HL-60 (cell line): ENCODE measurements around the gene STK33.

ENCODE experiments used
- DNase-seq, 2 experiments: peaks; one replicate each; pipeline ENCODE4 v3.0.0-alpha.2; 2010 to 2020; ENCODE audit warnings: low read depth in 1 of 2, low spot score in 1 of 2
- H3K27ac ChIP-seq: fragments of 250-450 bp; sonication (Bioruptor Pico); replicated peaks from 2 replicates; pipeline ENCODE4 v1.5.1; 2020; ENCODE audit warnings: mild to moderate bottlenecking, moderate library complexity
- H3K27me3 ChIP-seq: fragments of 250-450 bp; sonication (Bioruptor Pico); 2 replicates; pipeline ENCODE4 v1.5.1; 2021; ENCODE audit warnings: mild to moderate bottlenecking, moderate library complexity; ENCODE audit not compliant: insufficient read depth, poor library complexity, severe bottlenecking
- H3K4me3 ChIP-seq: replicated peaks from 2 replicates; pipeline ENCODE4 v1.5.1; 2011; ENCODE audit warnings: mild to moderate bottlenecking, control low read depth, low read length; ENCODE audit not compliant: insufficient read depth
- CTCF ChIP-seq: IDR thresholded peaks from one replicate; pipeline ENCODE4 v1.5.1; 2011; ENCODE audit warnings: low read length, control low read depth, inconsistent platforms; ENCODE audit not compliant: insufficient read depth
- GABPA ChIP-seq: IDR thresholded peaks from 2 replicates; pipeline ENCODE4 v1.6.1; 2012; ENCODE audit warnings: low read depth
- POLR2AphosphoS5 ChIP-seq: IDR thresholded peaks from 2 replicates; pipeline ENCODE4 v1.6.1; 2012; ENCODE audit warnings: low read depth
- REST ChIP-seq: IDR thresholded peaks from 2 replicates; pipeline ENCODE4 v1.6.1; 2012; ENCODE audit warnings: low read depth; ENCODE audit not compliant: insufficient replicate concordance
- SPI1 ChIP-seq: IDR thresholded peaks from 2 replicates; pipeline ENCODE4 v1.6.1; 2012; ENCODE audit warnings: low read depth, mild to moderate bottlenecking, borderline replicate concordance

The STK33 gene

GRCh38 chr11:8567602-8568198 is 26.3 kb downstream of the STK33 start:
- Histone ChIP-seq H3K4me3 (no peak overlapping the region), H3K27me3 (no peaks in the 10 kb centered on the region), H3K27ac (no peak overlapping the region)
- no peak for DNase-seq
- TF ChIP-seq REST (no peak), GABPA (no peak), POLR2AphosphoS5 (no peak), CTCF (no peak), SPI1 (no peak)

GRCh38 chr11:8566613-8567210 is 27.3 kb downstream of the STK33 start:
- H3K4me3 ChIP-seq = no peak overlapping the region
- no peak for TF ChIP-seq GABPA
- peak; percentile 21 for TF ChIP-seq CTCF
- no peak for TF ChIP-seq REST
- TF ChIP-seq POLR2AphosphoS5 = no peak
- no peak for TF ChIP-seq SPI1
- no peak overlapping the region for H3K27ac ChIP-seq
- no peak for DNase-seq
- H3K27me3 ChIP-seq = no peaks in the 10 kb centered on the region

GRCh38 chr11:8564526-8564925 is 29.5 kb downstream of the STK33 start:
- no peak overlapping the region for H3K4me3 ChIP-seq
- TF ChIP-seq SPI1 = no peak
- TF ChIP-seq CTCF = no peak
- no peak for TF ChIP-seq REST
- TF ChIP-seq POLR2AphosphoS5 = no peak
- H3K27ac ChIP-seq = no peak overlapping the region
- DNase-seq = no peak
- H3K27me3 ChIP-seq = no peaks in the 10 kb centered on the region
